Tibial nerve (tissue), 4 donors: ENCODE measurements around the gene LRCH4. TPM values are rescaled to one million over a fixed set of nuclear protein-coding genes. Genes with fewer than 3 reads are reported as not detected.

Experiments used
- DNase-seq, 2 donors: peaks; one replicate each; pipeline ENCODE4 v3.0.0-alpha.2; 2019; ENCODE audit warnings: low spot score in 2 of 2
- H3K27ac ChIP-seq, 4 donors: fragments of 200-600 bp; sonication (generic) in 3 of 4; one replicate each; pipeline ENCODE4 v1.5.1; 2017 to 2019; ENCODE audit warnings: mild to moderate bottlenecking in 1 of 4
- H3K27me3 ChIP-seq, 2 donors: fragments of 200-600 bp; sonication (generic) in 1 of 2; one replicate each; pipeline versions ENCODE4 v1.5.1 to v1.6.0; 2017 to 2019
- H3K36me3 ChIP-seq, 3 donors: fragments of 200-600 bp; sonication (generic); one replicate each; pipeline ENCODE4 v1.5.1; 2018 to 2019
- H3K4me1 ChIP-seq, 4 donors: fragments of 200-600 bp; sonication (generic) in 3 of 4; one replicate each; pipeline ENCODE4 v1.5.1; 2017 to 2019
- H3K4me3 ChIP-seq, 4 donors: fragments of 200-600 bp; sonication (generic) in 3 of 4; one replicate each; pipeline ENCODE4 v1.5.1; 2017 to 2019; ENCODE audit warnings: mild to moderate bottlenecking in 1 of 4, moderate library complexity in 1 of 4
- H3K9me3 ChIP-seq, 4 donors: fragments of 200-600 bp; sonication (generic) in 3 of 4; one replicate each; pipeline ENCODE4 v1.5.1; 2017 to 2019
- CTCF ChIP-seq, 5 experiments: fragments of 200-600 bp in 3 of 5; fragments of 450-650 bp in 2 of 5; sonication (generic) in 3 of 5; IDR thresholded peaks; one replicate each; pipeline ENCODE4 v1.5.1; 2016 to 2019; ENCODE audit warnings: antibody characterized with exemption in 5 of 5, mild to moderate bottlenecking in 3 of 5, moderate library complexity in 2 of 5
- EP300 ChIP-seq, 2 donors: sonication (generic); formaldehyde crosslinking; IDR thresholded peaks; one replicate each; pipeline ENCODE4 v1.6.1; 2017; ENCODE audit warnings: antibody characterized with exemption in 2 of 2, mild to moderate bottlenecking in 1 of 2
- POLR2A ChIP-seq, 2 donors: fragments of 450-650 bp; IDR thresholded peaks; one replicate each; pipeline ENCODE4 v1.6.1; 2017; ENCODE audit warnings: antibody characterized with exemption in 2 of 2, mild to moderate bottlenecking in 2 of 2, moderate library complexity in 2 of 2
- WGBS, 2 donors: methylation state at CpG; one replicate each; pipeline ENCODE4 v1.1.5; 2018; 5-methylcytosine and 5-hydroxymethylcytosine counted together
- total RNA-seq, 4 donors: library from RNA; depleted of rRNA; stranded (reverse); fragments of >200 nt; gene quantifications; one replicate each; pipeline ENCODE4 v1.1.0, GENCODE V29; 2016

LRCH4 gene
- total RNA-seq, 4 donors from 2014 or later, result 135 to 174 (median 170) TPM

DNA sequence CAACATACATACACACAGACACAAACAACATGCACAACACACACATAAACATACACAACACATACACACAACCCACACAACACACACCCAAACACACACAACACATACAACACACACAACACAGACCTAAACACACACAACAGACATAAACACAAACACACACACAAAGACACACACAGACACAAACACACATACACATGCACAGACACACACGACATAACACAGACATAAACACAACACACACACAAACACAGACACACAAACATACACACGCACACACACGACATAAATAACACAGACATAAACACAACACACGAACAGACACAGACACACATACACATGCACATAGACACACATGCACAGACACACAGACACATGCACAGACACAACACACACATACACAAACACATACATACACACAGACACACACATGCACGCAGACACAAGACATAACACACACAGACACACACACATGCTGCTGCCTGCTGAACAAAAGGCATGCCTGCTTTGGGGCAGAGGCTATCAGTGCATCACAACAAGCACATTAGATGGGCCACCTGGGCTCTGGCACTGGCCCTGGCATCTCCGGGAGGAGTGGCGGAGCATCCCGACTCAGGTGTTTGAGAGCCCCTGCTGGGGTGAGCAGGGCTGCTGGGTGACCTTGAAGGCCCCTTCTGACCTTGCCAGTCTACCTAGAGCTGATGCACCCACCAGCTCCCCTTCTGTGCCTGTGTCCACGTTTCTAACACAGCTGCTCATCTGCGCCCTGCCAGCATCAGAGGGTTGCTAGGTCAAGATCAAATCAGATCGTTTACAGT, 5.3 kb downstream of the LRCH4 start:
- 81 to 89% methylated on average over 8 to 11 of the region's 11 CpGs for WGBS, 2 donors
- Histone ChIP-seq H3K4me1 (peaks cover 0 to 35% (median 24%) of the 10 kb centered on the region in 4 donors), H3K27ac (no peak overlapping the region), H3K27me3 (no peaks in the 10 kb centered on the region), H3K9me3 (no peaks in the 10 kb centered on the region), H3K4me3 (no peak overlapping the region), H3K36me3 (peaks cover 3 to 75% (median 50%) of the 10 kb centered on the region in 3 donors)
- DNase-seq, result no peak
- TF ChIP-seq EP300 (IDR thresholded peaks at IDR 0.05) (no peak), POLR2A (IDR thresholded peaks at IDR 0.05) (no peak), CTCF (IDR thresholded peaks at IDR 0.05) (no peak)

DNA sequence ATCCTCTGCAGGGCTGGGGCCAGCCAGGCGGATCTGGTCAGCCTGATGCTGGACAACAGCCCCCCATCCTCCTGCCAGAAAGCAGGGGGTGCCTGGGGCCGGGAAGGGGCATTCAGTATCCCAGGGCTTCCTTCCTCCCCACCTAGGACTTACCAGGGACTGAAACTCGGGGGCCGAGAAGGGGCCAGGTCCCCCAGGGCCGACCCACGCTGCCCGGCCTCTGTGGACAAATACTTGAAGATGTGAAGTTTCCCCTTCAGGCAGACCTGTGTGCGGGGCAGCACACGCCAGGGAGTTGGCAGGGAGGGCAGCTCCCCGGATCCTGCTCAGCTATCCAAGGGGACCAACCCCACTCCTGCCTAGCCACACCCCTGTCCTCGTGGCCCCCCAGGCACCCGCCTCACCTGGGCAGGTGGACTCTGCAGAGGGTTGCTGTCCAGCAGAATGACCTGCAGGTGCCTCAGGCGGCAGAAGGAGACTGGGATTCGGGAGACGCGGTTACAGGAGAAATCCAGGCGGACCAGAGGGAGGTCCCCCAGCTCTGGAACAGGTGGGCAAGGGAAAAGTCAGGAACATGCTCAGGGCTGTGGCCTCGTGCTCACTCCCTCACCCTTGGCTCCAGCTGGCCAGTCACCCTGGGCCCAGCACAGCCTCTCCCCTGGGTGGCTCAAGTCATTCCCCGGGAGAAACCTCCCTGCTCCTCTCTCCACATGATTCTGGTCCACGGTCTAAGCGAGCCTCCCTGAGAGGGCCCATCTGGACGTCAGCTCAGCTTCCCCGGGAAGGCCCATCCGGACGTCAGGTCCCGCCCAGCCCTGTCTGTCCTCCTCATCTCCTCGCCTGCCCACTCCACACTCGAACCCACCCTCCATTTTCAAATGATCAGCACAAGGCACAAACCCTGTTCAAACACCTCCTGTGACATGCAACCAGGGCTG, 7.4 kb downstream of the LRCH4 start:
- Histone ChIP-seq H3K4me3 (no peak overlapping the region), H3K36me3 (peaks cover 3 to 97% (median 66%) of the 10 kb centered on the region in 3 donors), H3K4me1 (peaks cover 0 to 16% (median 10%) of the 10 kb centered on the region in 4 donors), H3K9me3 (no peaks in the 10 kb centered on the region), H3K27ac (no peak overlapping the region), H3K27me3 (no peaks in the 10 kb centered on the region)
- TF ChIP-seq EP300 (IDR thresholded peaks at IDR 0.05) (no peak), POLR2A (IDR thresholded peaks at IDR 0.05) (no peak), CTCF (IDR thresholded peaks at IDR 0.05) (no peak)
- DNase-seq, result no peak
- 89 to 91% methylated on average over 25 to 26 of the region's 28 CpGs for WGBS, 2 donors

DNA sequence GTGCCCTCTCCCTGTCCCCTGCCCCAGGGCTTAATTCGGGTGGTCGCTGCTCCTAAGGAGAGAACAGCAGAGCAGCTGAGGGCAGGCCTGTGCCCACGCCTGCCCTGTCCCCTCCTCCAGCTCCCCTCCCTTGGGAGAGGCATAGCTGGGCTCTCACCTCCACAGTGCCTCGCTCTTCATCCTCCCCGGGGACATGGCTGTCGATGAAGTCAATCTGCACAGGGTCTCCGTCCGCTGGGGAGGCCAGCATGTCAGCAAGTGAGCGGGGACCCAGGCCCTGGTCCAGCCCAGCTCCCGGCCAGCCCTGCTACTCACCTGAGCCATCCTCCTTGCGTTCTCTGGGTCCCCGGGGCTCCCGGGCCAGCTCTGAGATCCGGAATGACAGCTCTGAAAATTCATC, 8.4 kb downstream of the LRCH4 start:
- TF ChIP-seq POLR2A (IDR thresholded peaks at IDR 0.05) (no peak), CTCF (IDR thresholded peaks at IDR 0.05) (no peak), EP300 (IDR thresholded peaks at IDR 0.05) (no peak)
- no peaks in the 10 kb centered on the region for H3K27me3 ChIP-seq
- no peak overlapping the region for H3K4me3 ChIP-seq
- WGBS, 2 donors, result 91 to 96% methylated on average over 11 to 14 of the region's 14 CpGs
- no peak for DNase-seq
- H3K4me1 ChIP-seq, result peaks cover 0 to 10% (median 2%) of the 10 kb centered on the region in 4 donors
- peak overlapping the region in 1 of 4 donors; percentile 20 for H3K27ac ChIP-seq
- H3K36me3 ChIP-seq, result peaks cover 3 to 100% (median 66%) of the 10 kb centered on the region in 3 donors
- no peaks in the 10 kb centered on the region for H3K9me3 ChIP-seq

- H3K4me3 ChIP-seq, result no peak overlapping the region
- 89 to 92% methylated on average over 16 to 22 of the region's 24 CpGs for WGBS, 2 donors
- no peaks in the 10 kb centered on the region for H3K27me3 ChIP-seq
- no peaks in the 10 kb centered on the region for H3K9me3 ChIP-seq
- DNase-seq, result no peak
- TF ChIP-seq CTCF (IDR thresholded peaks at IDR 0.05) (no peak), POLR2A (IDR thresholded peaks at IDR 0.05) (no peak), EP300 (IDR thresholded peaks at IDR 0.05) (no peak)
- H3K36me3 ChIP-seq, result peaks cover 3 to 100% (median 62%) of the 10 kb centered on the region in 3 donors
- peaks cover 0 to 10% (median 0%) of the 10 kb centered on the region in 4 donors for H3K4me1 ChIP-seq
- H3K27ac ChIP-seq, result no peak overlapping the region
These were observed 8.8 kb downstream of the LRCH4 start for GRCh38 chr7:100577103-100577502.
